SKM-1 treated with dmso at 0.1 percent for 144 hours (cell line): ENCODE data around the gene ACOX3.
"Not testable (repeated sequence)": the region's sequence is repeated elsewhere in the genome, so short reads cannot be mapped to it uniquely, and the experiment has no call there.

Source experiments
- DNase-seq: peaks from one replicate; lab custom pipeline; 2025; ENCODE audit not compliant: unreplicated experiment; lab: John Stamatoyannopoulos, UW

ACOX3 gene

GRCh38 chr4:8440492-8441311 is at the start of gene ACOX3, which contains the start of gene TRMT44:
Gene ACOX3, minus strand, starts transcription at chr4:8440723. Its CDS starts 24,202 bp downstream, at chr4:8416521.
Gene TRMT44, plus strand, starts transcription at chr4:8440777. Its CDS starts 46 bp downstream, at chr4:8440823.
- peak; percentile 84 for DNase-seq

DNA sequence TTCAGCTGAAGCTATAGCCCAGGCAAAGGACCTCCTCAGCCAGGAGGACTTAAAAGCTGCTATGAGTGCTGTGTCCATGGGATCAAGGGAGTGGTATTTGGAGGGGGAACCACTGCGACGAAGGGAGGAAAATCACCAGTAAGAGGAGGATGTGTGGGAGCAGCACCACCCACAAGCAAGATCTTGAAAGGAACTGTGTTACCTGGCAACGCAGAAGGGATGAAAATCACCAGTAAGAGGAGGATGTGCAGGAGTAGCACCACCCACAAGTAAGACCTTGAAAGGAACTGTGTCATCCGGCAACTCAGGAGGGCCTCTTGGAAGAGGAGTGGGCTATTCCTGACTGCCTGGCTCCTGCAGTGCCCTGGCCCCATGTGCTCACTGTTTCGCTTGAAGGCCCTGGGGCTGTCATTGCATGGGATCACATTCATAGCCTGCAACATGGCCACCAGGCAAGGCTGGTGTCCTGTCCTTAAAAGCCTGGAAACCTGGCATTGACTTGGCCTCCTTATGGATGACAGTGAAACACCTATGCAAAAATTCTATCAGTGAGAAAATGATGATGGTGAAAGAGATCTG is 48.4 kb upstream of the ACOX3 start:
- DNase-seq = no peak

GRCh38 chr4:8486643-8487042 is 46.1 kb upstream of the ACOX3 start:
- not testable (repeated sequence) for DNase-seq

DNA sequence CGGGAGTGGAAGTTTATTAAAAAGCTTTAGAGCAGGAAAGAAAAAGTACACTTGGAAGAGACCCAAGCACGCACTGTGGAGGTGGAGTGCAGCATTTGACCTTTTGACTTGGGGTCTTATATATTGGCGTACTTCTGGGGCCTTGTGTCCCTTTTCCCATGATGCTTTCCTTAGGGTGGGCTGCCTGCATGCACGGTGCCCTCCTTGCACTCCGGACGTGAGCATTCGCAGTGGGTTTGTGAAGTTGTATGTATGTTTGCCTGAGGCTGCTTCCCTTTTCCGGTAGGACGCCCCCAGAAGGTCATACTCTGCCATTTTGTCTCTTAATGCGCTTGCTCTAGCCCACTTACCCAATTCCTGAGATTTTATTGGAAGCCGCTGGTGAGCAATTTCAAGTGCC is 39.7 kb upstream of the ACOX3 start:
- DNase-seq = no peak

DNA sequence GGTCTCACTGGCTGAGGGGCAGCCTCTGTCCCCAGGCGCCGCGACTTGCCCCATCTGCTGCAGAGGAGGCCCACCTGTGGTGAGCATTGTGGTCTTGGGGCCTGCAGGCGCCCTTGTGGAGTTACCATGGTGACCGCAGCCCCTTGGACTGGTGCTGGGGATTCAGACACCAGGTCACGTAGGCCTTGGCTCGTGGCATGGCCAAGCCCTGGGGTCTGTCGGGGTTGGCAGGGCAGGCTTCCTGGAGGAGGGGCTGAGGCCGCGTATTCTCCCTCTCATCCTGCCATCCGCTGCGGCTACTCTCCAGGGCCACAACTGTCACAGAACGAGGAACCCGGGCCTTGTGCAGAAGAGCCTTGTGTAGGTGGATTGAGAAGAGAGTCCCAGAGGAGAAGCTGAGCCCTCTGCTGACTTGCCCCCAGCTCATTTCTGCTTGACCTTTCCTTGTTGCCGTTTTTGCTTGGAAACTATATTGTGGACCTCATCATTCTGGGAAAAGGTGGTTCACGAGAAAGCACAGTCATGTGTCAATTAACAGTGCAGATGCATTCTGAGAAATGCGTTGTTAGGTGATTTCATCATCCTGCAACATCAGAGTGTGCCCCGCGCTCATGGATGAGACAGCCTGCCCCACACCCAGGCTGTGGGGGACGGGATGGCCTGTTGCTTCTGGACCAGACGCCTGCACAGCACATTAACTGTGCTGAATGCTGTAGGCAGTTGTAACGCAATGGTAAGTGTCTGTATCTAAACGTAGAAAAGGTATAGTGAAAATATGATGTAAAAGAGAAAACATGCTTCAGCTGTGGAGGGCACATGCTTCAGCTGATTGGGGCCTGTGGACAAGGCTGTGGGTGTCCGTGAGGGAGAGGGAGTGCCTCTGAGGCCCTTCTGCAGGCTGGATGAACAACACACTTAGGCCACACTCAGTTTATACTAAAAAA is 38.5 kb upstream of the ACOX3 start:
- no peak for DNase-seq

- no peak for DNase-seq
These were observed 37.8 kb upstream of the ACOX3 start for GRCh38 chr4:8478371-8478770.

DNA sequence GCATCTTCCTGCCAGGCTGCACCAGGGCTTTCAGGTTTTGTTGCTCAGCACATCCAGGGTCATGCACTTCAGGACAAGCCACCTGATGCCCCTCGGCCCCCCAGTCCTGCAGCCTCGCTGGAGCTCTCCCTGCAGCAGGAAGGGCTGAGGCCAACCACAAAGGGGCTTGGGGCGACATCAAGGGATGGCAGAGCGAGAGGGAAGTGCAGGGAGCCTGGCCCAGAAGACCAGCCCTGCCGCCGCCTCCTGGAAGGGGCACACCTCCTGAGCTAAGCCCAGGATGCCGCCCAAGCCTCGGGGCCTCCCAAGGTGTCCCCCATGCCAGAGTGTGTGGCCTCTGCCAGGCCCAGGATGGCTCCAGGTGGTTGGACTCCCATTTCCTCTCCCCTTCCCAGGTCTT is 37.2 kb upstream of the ACOX3 start:
- DNase-seq = no peak

DNA sequence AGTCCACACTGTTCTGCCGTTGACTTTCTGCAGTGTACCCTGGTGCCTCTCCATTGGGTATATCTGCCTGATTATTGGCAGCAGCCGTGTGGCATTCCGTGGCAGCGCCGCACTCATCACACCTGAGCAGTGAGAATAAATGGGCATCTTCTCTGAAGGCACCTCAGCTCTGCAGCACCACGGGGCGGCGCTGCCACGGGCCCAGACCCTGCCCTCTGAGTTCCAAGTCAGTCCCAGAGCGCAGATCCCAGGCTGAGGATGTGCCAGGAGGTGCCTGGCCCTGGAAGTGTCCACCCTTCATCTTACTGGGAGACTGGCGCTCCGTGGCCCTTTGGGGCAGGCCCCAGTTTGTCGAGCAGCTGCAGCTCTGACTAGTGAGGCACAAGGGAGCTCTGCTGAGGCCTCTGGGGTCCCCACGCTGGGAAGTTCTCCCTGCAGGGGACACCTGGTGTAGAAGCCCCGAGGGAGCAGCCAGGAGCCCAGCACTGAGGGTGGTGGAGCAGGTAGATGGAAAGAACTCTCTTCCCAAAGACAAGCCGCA is 36.6 kb upstream of the ACOX3 start:
- DNase-seq = no peak

GRCh38 chr4:8475751-8476575 is 35.4 kb upstream of the ACOX3 start:
- DNase-seq = no peak

DNA sequence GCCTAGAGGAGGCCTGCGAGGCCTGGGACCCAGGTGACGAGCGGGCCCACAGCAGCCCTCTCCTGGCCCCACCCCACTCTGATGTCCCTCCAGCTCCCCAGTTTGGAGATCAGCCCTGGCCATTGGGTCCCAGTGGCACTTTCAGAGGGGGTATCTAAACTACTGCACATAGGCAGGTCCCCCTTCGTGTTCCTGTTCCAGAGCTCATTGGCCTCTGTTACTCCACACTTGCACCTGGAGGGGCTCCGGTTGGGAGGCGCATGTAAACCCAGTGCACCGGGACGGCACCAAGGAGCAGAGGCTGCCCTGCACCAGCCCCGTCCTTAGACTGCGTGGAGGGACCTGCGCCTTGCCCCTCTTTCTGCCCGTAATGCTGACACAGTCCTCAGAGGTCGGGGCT is 34.3 kb upstream of the ACOX3 start:
- DNase-seq = no peak

DNA sequence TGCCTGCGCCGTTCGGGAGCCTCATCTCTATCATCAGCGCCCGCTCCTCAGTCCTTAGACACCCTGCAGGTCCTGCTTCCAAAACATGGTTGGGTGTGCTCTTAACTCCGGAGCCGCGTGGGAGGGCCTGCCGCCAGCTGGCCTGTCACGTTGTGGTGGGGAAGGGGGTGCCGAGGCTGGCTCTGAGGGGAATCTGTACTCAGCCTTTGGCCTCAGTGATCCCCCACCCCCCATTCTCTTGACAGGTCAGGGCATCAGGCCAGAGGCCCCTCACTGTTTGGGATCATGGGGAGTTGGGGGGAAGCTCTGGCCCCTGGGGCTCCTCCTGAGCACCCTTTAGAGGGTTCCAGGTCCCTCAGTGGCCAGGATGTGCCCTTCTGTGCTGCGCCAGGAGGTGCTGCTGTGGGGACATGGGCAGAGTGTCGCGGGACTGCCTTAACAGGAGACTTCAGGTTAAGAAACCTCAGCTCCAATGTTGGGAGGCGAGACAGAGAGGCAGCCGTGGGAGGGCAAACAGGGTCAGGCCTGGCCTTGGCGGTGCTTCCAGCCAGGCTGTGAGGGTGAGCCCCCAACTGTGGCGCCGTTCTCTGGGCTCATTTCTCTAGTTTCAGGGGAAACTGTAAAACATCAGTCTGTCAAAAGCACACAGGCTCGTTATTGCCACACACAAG is 33.5 kb upstream of the ACOX3 start:
- no peak for DNase-seq

DNA sequence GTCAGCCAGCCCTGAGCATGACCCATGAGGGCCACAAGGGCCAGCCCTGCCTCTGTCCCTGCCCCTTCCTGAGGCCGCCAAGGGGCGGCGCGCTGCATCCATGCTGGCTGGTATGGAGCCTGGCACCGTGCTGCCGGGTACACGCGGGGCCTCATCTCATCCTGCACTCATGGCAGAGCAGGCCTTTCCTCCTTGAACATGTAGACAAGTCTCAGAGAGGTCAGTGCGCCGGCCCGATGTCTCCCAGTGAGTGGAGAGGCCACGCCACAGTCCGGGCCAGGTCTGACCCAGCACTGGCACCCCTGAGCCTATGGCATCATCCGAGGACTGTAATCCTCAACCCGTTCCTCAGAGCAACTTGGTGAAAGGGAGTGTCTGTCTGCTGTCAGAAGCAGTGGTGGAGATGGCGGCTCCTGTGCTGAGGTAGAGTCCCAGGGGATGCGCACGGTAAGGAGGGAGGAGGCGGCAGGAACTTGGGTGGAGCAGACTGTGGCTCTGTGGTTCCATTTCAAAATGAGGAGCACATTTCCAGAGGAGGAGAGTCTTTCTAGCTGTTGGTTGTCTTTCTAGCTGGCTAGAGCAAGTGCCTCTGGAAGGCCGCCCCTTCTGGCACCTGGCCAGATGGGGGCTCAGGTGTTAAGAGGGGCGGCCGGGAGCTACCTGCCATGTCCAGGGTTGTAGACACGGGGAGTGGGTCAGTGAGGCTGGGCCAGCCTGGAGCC is 32.8 kb upstream of the ACOX3 start:
- no peak for DNase-seq

- DNase-seq = no peak
These were observed 32.2 kb upstream of the ACOX3 start for GRCh38 chr4:8472689-8473197.

- no peak for DNase-seq
These were observed 31.7 kb upstream of the ACOX3 start for GRCh38 chr4:8472158-8472688.

DNA sequence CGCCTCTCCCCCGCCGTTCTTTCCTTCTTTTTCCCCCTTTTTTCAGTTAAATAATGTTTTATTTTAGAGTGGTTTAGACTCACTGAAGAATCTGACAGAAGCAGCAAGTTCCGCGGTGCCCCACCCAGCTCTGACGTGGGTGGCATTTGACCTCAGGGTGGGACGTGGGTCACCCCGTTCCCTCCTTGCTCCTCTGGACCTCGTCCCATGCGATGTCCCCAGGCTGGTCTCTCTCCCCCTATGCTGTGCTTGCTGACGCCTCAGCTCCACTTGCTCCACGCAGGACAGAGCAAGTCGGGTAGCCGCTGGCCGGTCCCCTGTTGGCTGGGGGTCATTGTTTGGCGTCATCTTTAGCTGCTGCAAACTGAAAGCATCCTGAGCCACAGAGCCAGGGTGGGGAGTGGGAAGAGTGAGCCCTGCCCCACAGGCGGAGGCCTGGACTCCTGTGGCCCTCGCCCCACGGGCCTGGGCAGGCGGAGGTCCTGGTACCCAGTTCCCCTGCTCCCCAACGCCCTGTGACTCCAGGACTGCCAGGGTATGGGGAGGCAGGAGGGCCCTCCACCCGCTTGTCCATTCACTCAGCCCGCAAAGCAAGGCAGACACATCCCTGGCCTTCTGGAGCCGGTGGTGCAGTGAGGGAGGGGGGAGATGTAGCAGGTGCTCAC is 30.8 kb upstream of the ACOX3 start:
- no peak for DNase-seq

GRCh38 chr4:8470451-8471024 is 30.0 kb upstream of the ACOX3 start:
- no peak for DNase-seq

DNA sequence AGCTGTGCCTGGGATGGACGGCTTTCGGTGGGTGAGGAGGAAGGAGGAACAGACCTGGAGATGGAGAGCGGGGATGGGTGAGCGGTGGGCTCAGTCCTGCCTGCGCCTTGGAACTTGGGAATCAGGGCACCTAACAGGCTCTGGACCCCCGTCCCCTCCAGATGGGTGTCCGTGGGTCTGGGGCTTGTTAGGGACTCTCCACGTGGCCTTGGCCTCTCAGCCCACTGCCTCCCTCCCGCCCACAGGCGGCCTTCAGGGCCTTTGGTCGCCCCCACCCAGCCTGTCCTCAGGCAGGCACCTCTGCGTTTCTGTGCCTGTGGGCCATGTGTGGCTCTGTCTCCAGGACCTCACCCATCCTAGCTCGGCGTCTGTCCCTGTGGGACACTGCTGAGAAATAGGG is 29.0 kb upstream of the ACOX3 start:
- DNase-seq = no peak
